Esophagus squamous epithelium (tissue), 5 donors: ENCODE data around the gene SEMA3F. TPM values are rescaled to one million over a fixed set of nuclear protein-coding genes. Genes with fewer than 3 reads are reported as not detected.
"Not testable (repeated sequence)": the region's sequence is repeated elsewhere in the genome, so short reads cannot be mapped to it uniquely, and the experiment has no call there.

Experiments
- DNase-seq: peaks from one replicate; lab custom pipeline; 2025; lab: John Stamatoyannopoulos, UW
- H3K27ac ChIP-seq, 4 donors: fragments of 200-600 bp; sonication (generic); one replicate each; pipeline ENCODE4 v1.5.1; 2016 to 2019; ENCODE audit warnings: mild to moderate bottlenecking in 1 of 4
- H3K27me3 ChIP-seq, 4 donors: fragments of 200-600 bp; sonication (generic); 1 replicate in 3 of 4; 2 replicates in 1 of 4; pipeline versions ENCODE4 v1.5.1 to v1.6.0; 2017 to 2021; ENCODE audit warnings: antibody characterized with exemption in 1 of 4
- H3K36me3 ChIP-seq, 3 donors: fragments of 200-600 bp; sonication (generic); one replicate each; pipeline ENCODE4 v1.5.1; 2016 to 2019
- H3K4me1 ChIP-seq, 3 donors: fragments of 200-600 bp; sonication (generic); one replicate each; pipeline ENCODE4 v1.5.1; 2017 to 2019
- H3K4me3 ChIP-seq, 4 donors: fragments of 200-600 bp; sonication (generic); 1 replicate in 3 of 4; 2 replicates in 1 of 4; pipeline ENCODE4 v1.5.1; 2016 to 2019; ENCODE audit warnings: mild to moderate bottlenecking in 2 of 4, moderate library complexity in 1 of 4
- H3K9me3 ChIP-seq, 3 donors: fragments of 200-600 bp; sonication (generic); one replicate each; pipeline ENCODE4 v1.5.1; 2016 to 2019
- CTCF ChIP-seq, 6 experiments: fragments of 450-650 bp in 4 of 6; fragments of 200-600 bp in 2 of 6; sonication (generic) in 2 of 6; IDR thresholded peaks; one replicate each; pipeline ENCODE4 v1.5.1; 2016 to 2019; ENCODE audit warnings: antibody characterized with exemption in 6 of 6, mild to moderate bottlenecking in 4 of 6, moderate library complexity in 4 of 6
- POLR2A ChIP-seq, 4 donors: fragments of 450-650 bp; IDR thresholded peaks; one replicate each; pipeline ENCODE4 v1.6.1; 2017; ENCODE audit warnings: antibody characterized with exemption in 4 of 4, mild to moderate bottlenecking in 4 of 4, moderate library complexity in 3 of 4
- WGBS, 2 donors: methylation state at CpG; one replicate each; pipeline ENCODE4 v1.1.5; 2018; 5-methylcytosine and 5-hydroxymethylcytosine counted together
- intact Hi-C: fragments of 100-400 bp; cut with DNase I; formaldehyde crosslinking; loops from one replicate; pipeline ENCODE4 v1.15.0; 2022
- total RNA-seq, 4 donors: library from RNA; depleted of rRNA; stranded (reverse); fragments of >200 nt; gene quantifications; one replicate each; pipeline ENCODE4 v1.1.0, GENCODE V29; 2016
- donor health status: DM: yes; HTN: yes; CAD: no.

SEMA3F gene
- total RNA-seq, 4 donors from 2014 or later: 56.8 to 146 (median 109) TPM

- Histone ChIP-seq H3K36me3 (no peaks in the 10 kb centered on the region), H3K4me1 (peaks cover 13 to 22% (median 16%) of the 10 kb centered on the region in 3 donors), H3K27ac (no peak overlapping the region), H3K4me3 (no peak overlapping the region), H3K9me3 (no peaks in the 10 kb centered on the region), H3K27me3 (peaks cover 5 to 45% (median 9%) of the 10 kb centered on the region in 4 donors)
- no peak for TF ChIP-seq CTCF (IDR thresholded peaks at IDR 0.05)
- no peak for TF ChIP-seq POLR2A (IDR thresholded peaks at IDR 0.05)
- intact Hi-C loops: no loop called here
- WGBS, 2 donors: 72 to 74% methylated on average over 4 to 11 of the region's 14 CpGs
- DNase-seq: no peak
These were observed 53.7 kb downstream of the SEMA3F start for GRCh38 chr3:50208677-50209344.

- no peaks in the 10 kb centered on the region for H3K9me3 ChIP-seq
- no peak for DNase-seq
- intact Hi-C loops: no loop called here
- H3K27me3 ChIP-seq: peaks cover 0 to 31% (median 4%) of the 10 kb centered on the region in 4 donors
- peaks cover 7 to 11% (median 9%) of the 10 kb centered on the region in 3 donors for H3K4me1 ChIP-seq
- H3K4me3 ChIP-seq: no peak overlapping the region
- no peak overlapping the region for H3K27ac ChIP-seq
- no peaks in the 10 kb centered on the region for H3K36me3 ChIP-seq
- WGBS, 2 donors: 89 to 100% methylated on average over 1 to 3 of the region's 5 CpGs
- TF ChIP-seq CTCF (IDR thresholded peaks at IDR 0.05) (no peak), POLR2A (IDR thresholded peaks at IDR 0.05) (no peak)
These were observed 55.0 kb downstream of the SEMA3F start for GRCh38 chr3:50210176-50210509.

- no peak for DNase-seq
- peaks cover 1 to 5% (median 3%) of the 10 kb centered on the region in 3 donors for H3K4me1 ChIP-seq
- 81 to 83% methylated on average over 3 to 10 of the region's 13 CpGs for WGBS, 2 donors
- no peaks in the 10 kb centered on the region for H3K9me3 ChIP-seq
- H3K27ac ChIP-seq: no peak overlapping the region
- no peaks in the 10 kb centered on the region for H3K36me3 ChIP-seq
- TF ChIP-seq POLR2A (IDR thresholded peaks at IDR 0.05) (no peak), CTCF (IDR thresholded peaks at IDR 0.05) (no peak)
- peaks cover 0 to 25% (median 1%) of the 10 kb centered on the region in 4 donors for H3K27me3 ChIP-seq
- intact Hi-C loops: no loop called here
- no peak overlapping the region for H3K4me3 ChIP-seq
These were observed 55.6 kb downstream of the SEMA3F start for GRCh38 chr3:50210510-50211367.

- H3K36me3 ChIP-seq, DNase-seq, H3K4me3 ChIP-seq, H3K27ac ChIP-seq, intact Hi-C loops, H3K9me3 ChIP-seq, H3K4me1 ChIP-seq: not testable (repeated sequence)
- WGBS, 2 donors: 94 to 95% methylated on average over 4 to 5 of the region's 5 CpGs
- H3K27me3 ChIP-seq: peaks cover 0 to 19% (median under 1%) of the 10 kb centered on the region in 4 donors
These were observed 56.2 kb downstream of the SEMA3F start for GRCh38 chr3:50211368-50211717.

GRCh38 chr3:50211930-50212329 is 56.8 kb downstream of the SEMA3F start:
- intact Hi-C loops: no loop called here
- H3K36me3 ChIP-seq: no peaks in the 10 kb centered on the region
- H3K27ac ChIP-seq: no peak overlapping the region
- TF ChIP-seq POLR2A (IDR thresholded peaks at IDR 0.05): no peak
- no peak for TF ChIP-seq CTCF (IDR thresholded peaks at IDR 0.05)
- WGBS, 2 donors: 40 to 83% methylated on average over 1 of the region's 2 CpGs
- no peak for DNase-seq
- peaks cover 0 to under 1% (median 0%) of the 10 kb centered on the region in 3 donors for H3K4me1 ChIP-seq
- peaks cover 0 to 13% (median 0%) of the 10 kb centered on the region in 4 donors for H3K27me3 ChIP-seq
- H3K9me3 ChIP-seq: no peaks in the 10 kb centered on the region
- H3K4me3 ChIP-seq: no peak overlapping the region
